Stromal cell of bone marrow (primary cell): Measurements from ENCODE around the gene PSG7.
A peak's percentile ranks its signal among the peaks of the same experiment; 100 is the strongest.
"Not testable (repeated sequence)": the region's sequence is repeated elsewhere in the genome, so short reads cannot be mapped to it uniquely, and the experiment has no call there.

Source experiments
- DNase-seq: peaks from one replicate; pipeline ENCODE4 v3.0.0-alpha.2; 2012; ENCODE audit warnings: low read depth

Gene PSG7

GRCh38 chr19:42937107-42937506 lies at the start of gene PSG7:
Gene PSG7 (minus strand): TSS chr19:42937207. CDS start chr19:42937076, 131 bp downstream.
- DNase-seq: not testable (repeated sequence)

DNA sequence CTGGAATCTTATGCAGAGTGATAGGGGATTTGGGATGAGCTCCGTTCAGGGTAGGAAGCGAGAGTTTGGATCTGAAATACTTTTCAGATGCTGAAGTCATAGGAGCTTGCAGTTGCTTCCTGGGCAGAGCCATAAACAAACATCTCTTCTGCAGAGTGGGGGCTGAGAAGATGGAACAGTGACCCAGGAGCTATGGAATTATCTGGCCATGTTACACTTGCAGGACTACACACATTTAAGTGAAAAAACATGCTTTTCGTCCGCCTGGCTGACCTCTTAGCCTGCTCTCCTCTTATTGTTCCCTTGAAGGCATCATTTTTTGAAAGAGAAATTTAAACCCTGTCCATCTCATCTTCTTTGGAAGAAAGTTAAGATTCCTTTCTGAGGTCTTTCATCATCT lies 48.6 kb upstream of the PSG7 start:
- DNase-seq: no peak

DNA sequence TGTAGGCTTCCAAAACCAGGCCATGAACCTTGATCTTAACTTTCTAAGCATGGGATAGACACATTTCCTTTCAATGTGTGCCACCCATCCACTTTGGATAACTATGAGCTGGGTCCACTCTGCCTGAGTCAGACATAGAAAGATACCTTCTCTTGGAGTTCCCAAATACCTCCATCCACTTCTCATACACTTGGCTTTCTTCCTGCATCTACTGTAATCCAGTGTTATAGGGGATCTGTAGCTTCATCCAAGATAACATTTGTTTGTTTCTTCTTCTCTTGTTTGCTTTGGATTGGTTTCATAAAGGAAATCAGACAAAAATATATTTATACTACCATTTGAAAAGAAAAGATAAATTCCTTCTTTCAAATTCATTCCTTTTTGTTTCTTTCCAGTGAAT lies 45.1 kb upstream of the PSG7 start:
- not testable (repeated sequence) for DNase-seq

- not testable (repeated sequence) for DNase-seq
Observed at GRCh38 chr19:42971451-42971850, 34.4 kb upstream of the PSG7 start.

DNA sequence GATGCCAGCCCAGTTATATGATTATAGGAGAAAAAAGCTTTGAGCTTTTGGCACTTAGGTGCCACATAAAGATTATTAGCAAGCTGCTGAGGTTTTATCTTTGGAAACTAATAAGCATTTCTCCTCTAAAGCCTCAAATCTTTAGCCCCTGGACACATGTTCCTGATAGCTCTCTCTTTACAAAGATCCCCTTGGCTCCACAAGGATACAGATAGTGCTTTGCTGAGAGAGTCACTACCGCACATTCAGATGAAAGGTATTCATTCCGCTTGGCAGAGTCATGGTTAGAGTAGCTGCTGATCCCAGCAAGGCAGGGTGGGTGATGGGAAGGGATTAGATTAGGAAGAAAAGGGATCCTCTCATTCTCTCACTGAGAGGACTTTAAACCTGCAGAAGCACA lies 28.2 kb upstream of the PSG7 start:
- peak; percentile 9 for DNase-seq

GRCh38 chr19:42961119-42961518 lies 24.1 kb upstream of the PSG7 start:
- no peak for DNase-seq

DNA sequence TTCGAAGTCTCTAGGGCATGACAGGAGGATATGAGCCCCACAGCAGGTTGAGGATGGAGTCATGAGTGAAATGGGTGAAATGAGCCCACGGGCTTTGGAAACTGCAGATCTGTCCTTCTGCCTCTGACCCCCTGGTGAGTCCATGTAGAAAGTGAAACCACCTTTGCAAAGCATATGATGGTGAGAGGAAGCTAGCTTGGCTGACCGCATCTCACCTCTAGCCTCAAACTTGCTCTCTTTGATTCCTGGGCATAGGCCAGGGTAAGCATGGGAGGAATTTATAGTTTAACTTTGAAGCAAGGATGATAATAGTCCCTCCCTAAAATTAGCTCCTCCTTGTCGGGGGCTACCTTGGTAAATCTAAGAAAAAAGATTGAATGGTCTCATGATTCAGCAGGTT lies 15.1 kb upstream of the PSG7 start:
- DNase-seq: not testable (repeated sequence)

- DNase-seq: not testable (repeated sequence)
Observed at GRCh38 chr19:42951476-42951875, 14.5 kb upstream of the PSG7 start.

DNA sequence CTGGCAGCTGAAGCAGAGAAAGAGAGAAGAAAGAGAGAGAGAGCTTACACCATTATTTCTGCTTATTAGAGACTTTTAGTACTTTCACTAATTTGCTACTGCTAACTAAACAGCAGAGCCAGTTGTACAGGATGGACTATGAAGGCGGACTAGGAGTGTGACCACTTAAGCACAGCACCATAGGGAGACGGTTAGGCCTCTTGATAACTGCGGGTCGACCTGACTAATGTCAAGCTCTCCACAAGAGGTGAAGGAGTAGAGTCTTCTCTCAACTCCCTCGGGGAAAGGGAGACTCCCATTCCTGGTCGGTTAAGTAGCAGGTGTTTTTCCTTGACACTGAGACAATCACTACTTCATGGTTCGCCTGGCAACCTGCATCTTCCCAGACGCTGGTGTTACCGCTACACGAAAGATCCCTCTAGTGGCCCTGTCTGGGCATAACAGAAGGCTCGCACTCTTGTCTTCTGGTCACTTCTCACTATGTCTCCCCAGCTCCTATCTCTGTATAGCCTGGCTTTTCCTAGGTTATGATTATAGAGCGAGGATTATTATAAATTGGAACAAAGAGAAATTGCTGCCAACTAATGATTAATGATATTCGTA lies 5.3 kb upstream of the PSG7 start:
- peak; percentile 1 for DNase-seq

DNA sequence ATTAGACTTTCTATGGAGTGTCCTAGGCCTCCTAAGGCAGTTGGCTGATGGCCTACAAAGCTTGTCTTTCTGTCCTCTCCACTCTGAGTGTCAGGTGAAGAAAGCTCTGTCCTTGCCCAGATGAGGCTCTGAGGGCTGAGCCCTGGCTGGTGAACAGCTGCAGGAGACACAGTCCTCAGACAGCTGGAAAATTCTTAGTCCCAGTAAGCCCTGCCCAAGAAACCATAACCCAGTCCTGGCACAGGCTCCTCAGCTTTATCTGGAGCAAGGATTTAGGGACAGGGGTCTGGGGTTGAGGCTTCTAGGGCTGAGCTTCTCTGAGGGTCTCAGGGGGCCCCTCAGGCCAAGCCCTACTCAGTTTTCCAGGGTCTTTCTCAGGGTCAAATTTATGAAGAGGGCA lies 2.3 kb downstream of the PSG7 start:
- DNase-seq: not testable (repeated sequence)

DNA sequence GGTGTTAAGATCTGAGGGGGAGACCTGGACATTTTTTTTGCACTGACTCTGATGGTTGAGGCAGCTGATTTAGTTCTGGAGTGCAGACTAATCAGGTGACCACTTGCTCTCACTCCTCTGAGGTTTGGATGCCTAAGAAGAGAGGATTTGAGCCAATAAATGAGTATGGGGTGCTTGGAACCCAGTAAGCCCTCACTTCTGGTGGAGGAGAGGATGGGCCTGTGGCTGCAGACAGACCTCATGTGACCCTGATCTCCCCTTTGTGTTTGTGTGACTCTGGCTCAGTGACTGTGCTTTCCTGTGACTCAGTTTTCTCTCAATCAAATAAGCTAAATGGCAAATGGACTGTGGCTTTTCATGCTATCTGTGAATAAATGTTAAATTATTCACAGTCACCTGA lies 2.8 kb downstream of the PSG7 start:
- DNase-seq: peak; percentile 9

- DNase-seq: not testable (repeated sequence)
Observed at GRCh38 chr19:42933412-42933811, 3.6 kb downstream of the PSG7 start.

- DNase-seq: peak; percentile 65
Observed at GRCh38 chr19:42932485-42933101, 4.4 kb downstream of the PSG7 start.

DNA sequence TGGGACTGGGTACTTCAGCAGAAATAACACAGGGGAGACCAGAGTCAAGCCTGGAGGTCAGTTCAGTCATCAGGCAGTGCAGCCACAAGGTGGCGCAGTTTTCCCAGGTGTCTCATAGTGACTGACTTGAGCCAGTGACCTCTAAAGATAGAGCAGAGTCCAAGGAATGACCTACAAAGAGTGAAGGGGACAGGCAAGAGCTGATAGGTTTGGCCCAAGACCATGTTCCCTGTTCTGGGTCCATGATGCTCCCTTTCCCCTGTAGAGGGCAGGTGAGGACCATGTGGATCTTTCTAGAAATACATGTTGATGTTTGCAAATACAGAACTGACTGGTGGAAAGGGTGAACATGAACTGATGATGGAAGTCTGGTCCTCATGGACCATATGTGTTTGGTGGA lies 6.8 kb downstream of the PSG7 start:
- peak; percentile 10 for DNase-seq

GRCh38 chr19:42928896-42929295 lies 8.1 kb downstream of the PSG7 start:
- DNase-seq: no peak

GRCh38 chr19:42926781-42927180 lies 10.2 kb downstream of the PSG7 start:
- no peak for DNase-seq

- DNase-seq: peak; percentile 47
Observed at GRCh38 chr19:42923106-42923505, 13.9 kb downstream of the PSG7 start.

DNA sequence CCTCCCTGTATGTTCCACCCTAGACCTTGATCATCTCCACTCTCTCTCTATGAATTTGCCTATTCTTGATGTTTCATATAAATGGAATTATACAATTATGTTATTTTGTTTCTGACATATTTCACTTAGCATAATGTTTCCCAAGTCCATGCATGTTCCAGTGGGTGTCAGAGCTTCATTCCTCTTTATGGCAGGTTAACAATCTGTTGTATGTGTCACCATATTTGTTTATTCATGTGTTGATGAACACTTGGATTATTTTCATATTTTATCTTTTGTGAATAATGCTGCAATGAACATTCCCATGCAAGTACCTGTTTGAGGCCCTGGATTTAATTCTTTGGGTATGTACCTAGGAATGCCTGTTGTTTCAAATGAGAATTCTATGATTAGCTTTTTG lies 16.0 kb downstream of the PSG7 start:
- DNase-seq: not testable (repeated sequence)

DNA sequence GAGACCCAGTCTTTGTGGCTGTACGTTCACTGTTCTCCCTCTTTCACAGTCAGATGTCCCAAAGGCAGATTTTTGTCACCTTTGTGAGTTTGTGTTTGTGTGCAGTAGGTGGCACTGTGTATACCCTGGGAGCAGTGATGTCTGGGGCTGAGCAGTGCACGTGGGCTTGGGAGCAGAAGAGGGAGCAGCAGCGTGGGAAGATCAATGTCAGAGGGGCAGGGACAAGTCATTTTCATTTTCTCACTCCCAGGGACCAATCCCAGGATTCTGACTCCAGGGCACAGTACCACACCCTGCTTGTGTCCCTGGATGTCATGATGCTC lies 17.3 kb downstream of the PSG7 start:
- DNase-seq: no peak

DNA sequence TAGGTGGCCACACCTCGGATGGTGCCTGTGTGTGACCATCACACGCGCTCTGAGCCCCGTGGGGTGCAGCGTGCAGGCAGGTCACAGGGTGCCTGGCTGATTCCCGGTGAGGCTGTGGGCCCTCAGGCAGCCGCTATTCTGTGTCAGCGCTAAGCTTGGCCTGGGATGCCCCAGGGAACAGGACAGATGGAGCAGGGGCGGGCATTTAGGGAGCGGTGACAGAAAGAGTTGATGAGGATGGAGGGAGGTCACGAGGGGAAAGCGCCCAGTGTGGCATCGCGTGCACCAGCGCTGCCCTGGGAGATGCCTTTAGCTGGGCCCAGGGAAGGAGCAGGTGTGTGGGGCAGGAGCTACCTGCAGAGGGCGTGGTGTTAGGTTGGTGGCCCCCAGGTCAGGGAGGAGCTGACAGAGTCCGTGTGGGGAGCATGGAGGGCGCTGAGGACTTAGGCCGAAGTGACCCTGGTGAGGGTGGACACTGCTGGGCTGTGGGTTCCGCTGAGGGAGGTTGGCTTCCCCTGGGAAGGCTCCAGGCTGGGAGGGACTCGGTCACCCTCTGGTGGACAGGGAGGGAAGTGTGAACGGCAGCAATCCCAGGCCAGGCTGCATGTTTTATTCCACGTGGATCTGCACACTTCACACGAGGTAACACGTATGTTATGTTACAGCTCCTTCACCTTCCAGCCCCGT lies 17.8 kb downstream of the PSG7 start:
- not testable (repeated sequence) for DNase-seq

DNA sequence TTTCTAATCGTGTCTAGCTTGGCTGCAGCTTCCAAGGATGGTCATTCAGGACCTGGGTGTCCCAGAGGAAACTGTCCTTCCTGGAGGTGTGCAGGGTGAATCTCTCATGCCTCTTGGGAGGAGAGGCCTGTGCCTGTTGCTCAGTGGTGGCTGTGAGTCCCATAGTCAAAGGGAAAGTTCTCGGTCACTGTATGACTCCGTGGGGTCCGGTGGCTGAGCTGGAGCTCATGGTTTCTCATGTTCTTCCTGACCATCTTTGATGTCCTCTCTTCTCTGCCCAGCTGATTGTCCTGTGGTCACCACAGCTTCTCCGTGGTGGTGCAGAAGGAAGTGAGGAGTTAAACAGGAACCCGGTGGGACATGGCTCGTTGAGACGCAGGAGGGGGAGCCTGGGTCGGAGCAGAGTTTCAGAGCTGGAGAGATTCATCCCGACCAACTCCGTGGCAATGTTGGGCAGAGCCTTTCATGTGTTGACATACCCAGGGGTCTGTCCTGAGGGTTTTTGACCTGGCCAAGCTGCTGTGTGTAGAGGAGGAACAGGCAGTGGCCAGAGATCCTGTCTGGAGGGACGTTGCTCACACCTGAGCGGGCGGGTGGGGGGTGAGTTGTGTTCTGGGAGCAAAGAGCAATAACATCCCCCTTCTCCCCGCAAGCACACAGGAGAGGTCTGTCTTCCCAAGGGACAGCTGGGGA lies 18.5 kb downstream of the PSG7 start:
- DNase-seq: not testable (repeated sequence)

DNA sequence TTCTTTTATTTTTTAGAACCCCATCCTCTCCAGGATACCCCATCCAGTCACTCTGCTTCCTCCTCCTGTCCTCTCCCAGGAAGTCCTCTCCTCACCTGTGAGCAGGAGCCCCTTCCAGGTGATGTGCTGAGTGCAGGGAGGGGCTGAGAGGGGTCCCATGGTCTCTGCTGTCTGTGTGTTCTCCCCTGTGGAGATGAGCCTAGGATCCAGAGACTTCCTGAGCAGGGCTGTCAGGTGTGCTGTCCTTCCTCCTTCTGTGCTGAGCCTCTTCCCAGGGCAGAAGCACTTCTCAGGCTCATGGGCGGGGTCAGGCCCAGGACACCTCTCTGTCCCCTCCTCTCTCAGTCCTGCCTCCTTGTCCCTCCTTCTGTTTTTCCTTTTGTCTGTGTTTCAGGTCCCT lies 19.4 kb downstream of the PSG7 start, which contains the start of gene PSG6:
Gene PSG6 (minus strand): TSS at position 261 of the 400 bp plus-strand sequence. CDS start 102 bp downstream, at position 159.
- DNase-seq: not testable (repeated sequence)

DNA sequence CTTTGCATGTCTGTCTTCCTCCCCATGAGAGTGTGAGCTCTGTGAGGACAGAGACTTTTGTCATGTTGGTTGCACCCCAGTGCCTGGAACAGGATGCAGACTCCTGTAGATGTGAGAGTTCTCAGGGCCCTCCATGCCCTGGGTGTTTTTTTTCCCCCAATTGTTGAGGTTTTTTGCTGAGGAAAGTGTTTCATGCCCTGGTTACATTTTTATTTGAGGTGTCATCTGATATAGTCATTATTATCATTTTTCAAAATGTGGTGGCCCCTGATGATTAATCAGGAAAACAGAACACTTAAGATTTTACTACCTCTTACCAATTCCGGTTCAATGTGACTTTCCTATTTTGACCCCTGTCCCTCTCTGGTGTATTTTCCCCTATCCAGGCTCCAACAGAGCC lies 20.1 kb downstream of the PSG7 start:
- DNase-seq: not testable (repeated sequence)
